A549 (cell line): ENCODE measurements around the gene TPO. TPM values are rescaled to one million over a fixed set of nuclear protein-coding genes. Genes with fewer than 3 reads are reported as not detected.

ENCODE experiments used
- ATAC-seq, 2 experiments: fragments of 200-7000 bp in 1 of 2; fragments of >200 bp in 1 of 2; cut with Nextera tagmentation in 1 of 2; cut with Tn5 transposase in 1 of 2; 3 replicates each; pipeline versions ENCODE4 v1.8.0 to v1.9.1; 2018 to 2020; ENCODE audit warnings: mild to moderate bottlenecking in 1 of 2, moderate library complexity in 1 of 2
- CTCF ChIA-PET: fragments of 300-600 bp; sonication (Branson Sonifier 250); formaldehyde crosslinking; extraction: SDS; loops from one replicate; lab custom pipeline; 2021; ENCODE audit warnings: antibody characterized with exemption, inconsistent platforms; lab: Yijun Ruan, JAX
- POLR2A ChIA-PET: fragments of 350-600 bp; formaldehyde crosslinking; extraction: SDS; loops from one replicate; lab custom pipeline; 2021; ENCODE audit warnings: antibody characterized with exemption, inconsistent platforms; lab: Yijun Ruan, JAX
- DNase-seq, 2 experiments: peaks; one replicate each; pipeline versions ENCODE4 v3.0.0 to v3.0.0-alpha.2; 2011 to 2016; ENCODE audit warnings: low read depth in 1 of 2, low spot score in 1 of 2
- FAIRE-seq: peaks from 2 replicates; lab custom pipeline; 2011; peaks lifted over from hg19 to GRCh38; lab: Jason Lieb, UNC
- H3K27ac ChIP-seq, 2 experiments: fragments of >200 bp; sonication (Bioruptor Twin); formaldehyde crosslinking; 3 replicates each; pipeline ENCODE4 v1.5.1; 2016 to 2017
- H3K4me1 ChIP-seq: fragments of >200 bp; sonication (Bioruptor Twin); formaldehyde crosslinking; 3 replicates; pipeline ENCODE4 v1.6.1; 2016
- H3K4me2 ChIP-seq: fragments of >200 bp; sonication (Bioruptor Twin); formaldehyde crosslinking; 3 replicates; pipeline ENCODE4 v1.6.1; 2016
- H3K4me3 ChIP-seq: fragments of >200 bp; sonication (Bioruptor Twin); formaldehyde crosslinking; 3 replicates; pipeline ENCODE4 v1.5.1; 2016
- H3K9me3 ChIP-seq: fragments of >200 bp; sonication (Bioruptor Twin); formaldehyde crosslinking; 3 replicates; pipeline ENCODE4 v1.6.1; 2016
- CBX2 ChIP-seq: fragments of 200-600 bp; sonication (generic); IDR thresholded peaks from 2 replicates; pipeline ENCODE4 v1.6.1; 2016; ENCODE audit warnings: low read depth, mild to moderate bottlenecking, borderline replicate concordance
- CBX8 ChIP-seq: fragments of 200-600 bp; sonication (generic); IDR thresholded peaks from 2 replicates; pipeline ENCODE4 v1.6.1; 2016
- FOXS1 ChIP-seq: fragments of 250-450 bp; sonication (Bioruptor Pico); IDR thresholded peaks from 2 replicates; pipeline ENCODE4 v1.5.0; 2020; ENCODE audit warnings: mild to moderate bottlenecking, moderate library complexity
- HOXB13 ChIP-seq: fragments of 250-450 bp; sonication (Bioruptor Pico); IDR thresholded peaks from 2 replicates; pipeline ENCODE4 v1.5.0; 2020; ENCODE audit warnings: low read depth, mild to moderate bottlenecking, moderate library complexity
- JUNB ChIP-seq: fragments of >200 bp; sonication (Bioruptor Twin); formaldehyde crosslinking; IDR thresholded peaks from 2 replicates; pipeline ENCODE4 v1.6.1; 2016
- MAFK ChIP-seq: fragments of 450-650 bp; IDR thresholded peaks from 2 replicates; pipeline ENCODE4 v1.6.1; 2014; ENCODE audit not compliant: partially characterized antibody
- NFE2L2 ChIP-seq: fragments of 150-350 bp; conservative IDR thresholded peaks from 2 replicates; pipeline ENCODE4 v1.6.1; 2014; ENCODE audit warnings: low read length
- NPAS2 ChIP-seq: fragments of 250-450 bp; sonication (Bioruptor Pico); IDR thresholded peaks from 2 replicates; pipeline ENCODE4 v1.8.0; 2022; ENCODE audit warnings: mild to moderate bottlenecking, moderate library complexity, borderline replicate concordance
- POLR2A ChIP-seq: IDR thresholded peaks from 2 replicates; pipeline ENCODE4 v1.6.1; 2012; ENCODE audit warnings: mild to moderate bottlenecking, low read length
- POLR2AphosphoS2 ChIP-seq: conservative IDR thresholded peaks from 2 replicates; pipeline ENCODE4 v1.6.1; 2012; ENCODE audit warnings: low read length, improper control_type of control experiment, inconsistent platforms
- RARB ChIP-seq: fragments of 250-450 bp; sonication (Bioruptor Pico); IDR thresholded peaks from 2 replicates; pipeline ENCODE4 v1.8.0; 2021; ENCODE audit warnings: mild to moderate bottlenecking, moderate library complexity
- SMC3 ChIP-seq: fragments of >200 bp; sonication (Bioruptor Twin); formaldehyde crosslinking; IDR thresholded peaks from 3 replicates; pipeline ENCODE4 v1.6.1; 2018; ENCODE audit warnings: inconsistent platforms
- TFCP2L1 ChIP-seq: fragments of 250-450 bp; sonication (Bioruptor Pico); IDR thresholded peaks from 2 replicates; pipeline ENCODE4 v1.5.0; 2021; ENCODE audit warnings: mild to moderate bottlenecking
- ZFP36 ChIP-seq: fragments of 450-650 bp; IDR thresholded peaks from 2 replicates; pipeline ENCODE4 v1.6.1; 2014; ENCODE audit warnings: borderline replicate concordance; ENCODE audit not compliant: partially characterized antibody
- WGBS: methylation state at CpG from one replicate; pipeline ENCODE4 v1.1.6; 2017; ENCODE audit errors: missing lambda C conversion rate; 5-methylcytosine and 5-hydroxymethylcytosine counted together
- polyA plus RNA-seq, 4 experiments: library from polyadenylated mRNA; depleted of rRNA in 3 of 4; stranded (reverse); fragments of >200 nt; fragmentation: RNase III in 1 of 4; extraction: RNeasy Plus Mini Kit Qiagen cat#74134 plus additional on column Dnase treatment in 1 of 4; gene quantifications; 2 replicates in 3 of 4; 3 replicates in 1 of 4; pipeline ENCODE4 v1.2.3, GENCODE V29; 2011 to 2017
- TF ChIP-seq, protein P1 (sequence below): fragments of 250-450 bp; sonication (Bioruptor Pico); IDR thresholded peaks from 2 replicates; pipeline ENCODE4 v1.5.0; 2021; ENCODE audit warnings: mild to moderate bottlenecking, moderate library complexity, borderline replicate concordance
- TF ChIP-seq, protein P2 (sequence below): fragments of >200 bp; sonication (Bioruptor Twin); formaldehyde crosslinking; IDR thresholded peaks from 3 replicates; pipeline ENCODE4 v1.6.1; 2016
- TF ChIP-seq, protein P3 (sequence below): IDR thresholded peaks from 2 replicates; pipeline ENCODE4 v1.6.1; 2012
- TF ChIP-seq, protein P4 (sequence below): IDR thresholded peaks from 2 replicates; pipeline ENCODE4 v1.6.1; 2012; ENCODE audit warnings: low read depth, borderline replicate concordance

TPO gene
- polyA plus RNA-seq, 2 of the 4 experiments (the other 2 are of a cell fraction) = 0.05 TPM; not detected in 1

DNA sequence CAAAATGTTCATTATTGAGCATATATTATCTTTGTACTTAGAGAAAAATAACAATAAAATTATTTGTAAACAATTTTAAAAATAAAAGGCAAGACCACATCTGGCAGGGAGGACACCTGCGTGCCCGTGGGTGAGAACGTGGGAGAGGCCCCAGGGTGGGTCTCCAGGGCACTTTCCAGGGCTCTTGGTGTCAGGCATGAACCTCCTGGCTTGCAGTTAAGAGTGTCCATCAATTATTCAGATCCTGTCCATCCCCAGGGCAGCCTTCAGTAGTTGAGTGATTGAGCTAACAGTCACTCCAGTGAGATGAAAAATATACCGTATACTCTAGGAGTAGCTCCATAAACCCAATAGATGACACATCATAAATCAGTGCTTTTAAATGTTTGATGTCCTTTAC is 49.7 kb downstream of the TPO start (continued):
- TF ChIP-seq, protein P1, sequence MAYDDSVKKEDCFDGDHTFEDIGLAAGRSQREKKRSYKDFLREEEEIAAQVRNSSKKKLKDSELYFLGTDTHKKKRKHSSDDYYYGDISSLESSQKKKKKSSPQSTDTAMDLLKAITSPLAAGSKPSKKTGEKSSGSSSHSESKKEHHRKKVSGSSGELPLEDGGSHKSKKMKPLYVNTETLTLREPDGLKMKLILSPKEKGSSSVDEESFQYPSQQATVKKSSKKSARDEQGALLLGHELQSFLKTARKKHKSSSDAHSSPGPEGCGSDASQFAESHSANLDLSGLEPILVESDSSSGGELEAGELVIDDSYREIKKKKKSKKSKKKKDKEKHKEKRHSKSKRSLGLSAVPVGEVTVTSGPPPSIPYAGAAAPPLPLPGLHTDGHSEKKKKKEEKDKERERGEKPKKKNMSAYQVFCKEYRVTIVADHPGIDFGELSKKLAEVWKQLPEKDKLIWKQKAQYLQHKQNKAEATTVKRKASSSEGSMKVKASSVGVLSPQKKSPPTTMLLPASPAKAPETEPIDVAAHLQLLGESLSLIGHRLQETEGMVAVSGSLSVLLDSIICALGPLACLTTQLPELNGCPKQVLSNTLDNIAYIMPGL (CRISPR knock-in tag) = no peak

DNA sequence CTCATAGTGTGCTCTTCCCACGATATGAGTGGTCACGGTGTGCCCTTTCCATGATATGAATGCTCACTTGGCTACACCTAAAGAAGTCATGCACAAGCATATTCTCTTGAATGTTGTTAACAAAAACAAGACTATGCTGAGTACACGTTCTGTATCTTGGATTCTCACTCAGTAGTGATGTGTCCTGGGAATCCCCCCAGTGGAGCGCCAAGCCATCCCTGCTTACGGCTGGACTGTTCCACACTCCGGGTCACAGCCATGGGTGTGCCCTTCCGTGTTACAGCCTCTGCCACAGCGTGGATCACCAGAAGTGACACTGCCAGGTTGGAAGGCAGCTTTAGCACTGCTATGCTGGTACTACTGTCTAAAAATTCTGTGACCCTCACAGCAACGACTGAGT is 59.1 kb downstream of the TPO start:
- Histone ChIP-seq H3K27ac (no peak overlapping the region), H3K4me1 (no peaks in the 10 kb centered on the region), H3K9me3 (no peaks in the 10 kb centered on the region), H3K4me3 (no peak overlapping the region), H3K4me2 (no peak overlapping the region)
- ATAC-seq = no peak
- FAIRE-seq = no peak
- ChIA-PET CTCF (no interaction called here), POLR2A (no interaction called here)
- DNase-seq = no peak
- TF ChIP-seq, protein P2, sequence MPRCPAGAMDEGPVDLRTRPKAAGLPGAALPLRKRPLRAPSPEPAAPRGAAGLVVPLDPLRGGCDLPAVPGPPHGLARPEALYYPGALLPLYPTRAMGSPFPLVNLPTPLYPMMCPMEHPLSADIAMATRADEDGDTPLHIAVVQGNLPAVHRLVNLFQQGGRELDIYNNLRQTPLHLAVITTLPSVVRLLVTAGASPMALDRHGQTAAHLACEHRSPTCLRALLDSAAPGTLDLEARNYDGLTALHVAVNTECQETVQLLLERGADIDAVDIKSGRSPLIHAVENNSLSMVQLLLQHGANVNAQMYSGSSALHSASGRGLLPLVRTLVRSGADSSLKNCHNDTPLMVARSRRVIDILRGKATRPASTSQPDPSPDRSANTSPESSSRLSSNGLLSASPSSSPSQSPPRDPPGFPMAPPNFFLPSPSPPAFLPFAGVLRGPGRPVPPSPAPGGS = no peak
- TF ChIP-seq NFE2L2 (no peak), TFCP2L1 (no peak), MAFK (no peak), SMC3 (no peak)
- 19% methylated on average over 9 of the region's 9 CpGs for WGBS

DNA sequence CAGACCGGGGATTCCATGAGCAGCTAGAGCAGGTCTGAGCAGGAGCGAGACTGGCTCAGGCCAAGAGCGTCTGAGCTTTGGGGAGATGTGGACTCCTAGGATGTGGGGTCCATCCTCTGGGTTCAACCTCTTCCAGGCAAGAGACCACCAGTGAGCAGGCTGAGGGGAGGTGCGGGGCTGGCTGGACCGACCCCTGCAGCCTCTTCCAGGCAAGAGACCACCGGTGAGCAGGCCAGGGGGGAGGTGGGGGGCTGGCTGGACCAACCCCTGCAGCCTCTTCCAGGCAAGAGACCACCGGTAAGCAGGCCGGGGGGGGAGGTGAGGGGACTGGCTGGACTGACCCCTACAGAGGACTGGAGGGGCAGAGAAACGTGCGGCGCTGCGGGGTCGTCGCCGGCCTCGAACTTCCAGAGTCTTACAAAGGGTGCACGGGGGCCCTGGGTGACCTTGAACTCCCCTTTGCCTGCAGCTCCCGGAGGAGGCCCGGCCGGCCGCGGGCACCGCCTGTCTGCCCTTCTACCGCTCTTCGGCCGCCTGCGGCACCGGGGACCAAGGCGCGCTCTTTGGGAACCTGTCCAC is 63.4 kb downstream of the TPO start:
- H3K4me2 ChIP-seq = no peak overlapping the region
- no peak for ATAC-seq
- CTCF ChIA-PET = no interaction called here
- TF ChIP-seq, protein P3, sequence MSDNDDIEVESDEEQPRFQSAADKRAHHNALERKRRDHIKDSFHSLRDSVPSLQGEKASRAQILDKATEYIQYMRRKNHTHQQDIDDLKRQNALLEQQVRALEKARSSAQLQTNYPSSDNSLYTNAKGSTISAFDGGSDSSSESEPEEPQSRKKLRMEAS = no peak
- no peak for TF ChIP-seq POLR2AphosphoS2
- TF ChIP-seq NPAS2 (CRISPR knock-in tag) = no peak
- no peak for TF ChIP-seq FOXS1 (CRISPR knock-in tag)
- no peak for TF ChIP-seq CBX2
- TF ChIP-seq, all 56 proteins: peak for 0
- H3K4me3 ChIP-seq = no peak overlapping the region
- DNase-seq (no peak), FAIRE-seq (no peak)
- no peaks in the 10 kb centered on the region for H3K9me3 ChIP-seq
- 63% methylated on average over 26 of the region's 30 CpGs for WGBS
- no peak overlapping the region for H3K27ac ChIP-seq
- no peaks in the 10 kb centered on the region for H3K4me1 ChIP-seq
- POLR2A ChIA-PET = no interaction called here

DNA sequence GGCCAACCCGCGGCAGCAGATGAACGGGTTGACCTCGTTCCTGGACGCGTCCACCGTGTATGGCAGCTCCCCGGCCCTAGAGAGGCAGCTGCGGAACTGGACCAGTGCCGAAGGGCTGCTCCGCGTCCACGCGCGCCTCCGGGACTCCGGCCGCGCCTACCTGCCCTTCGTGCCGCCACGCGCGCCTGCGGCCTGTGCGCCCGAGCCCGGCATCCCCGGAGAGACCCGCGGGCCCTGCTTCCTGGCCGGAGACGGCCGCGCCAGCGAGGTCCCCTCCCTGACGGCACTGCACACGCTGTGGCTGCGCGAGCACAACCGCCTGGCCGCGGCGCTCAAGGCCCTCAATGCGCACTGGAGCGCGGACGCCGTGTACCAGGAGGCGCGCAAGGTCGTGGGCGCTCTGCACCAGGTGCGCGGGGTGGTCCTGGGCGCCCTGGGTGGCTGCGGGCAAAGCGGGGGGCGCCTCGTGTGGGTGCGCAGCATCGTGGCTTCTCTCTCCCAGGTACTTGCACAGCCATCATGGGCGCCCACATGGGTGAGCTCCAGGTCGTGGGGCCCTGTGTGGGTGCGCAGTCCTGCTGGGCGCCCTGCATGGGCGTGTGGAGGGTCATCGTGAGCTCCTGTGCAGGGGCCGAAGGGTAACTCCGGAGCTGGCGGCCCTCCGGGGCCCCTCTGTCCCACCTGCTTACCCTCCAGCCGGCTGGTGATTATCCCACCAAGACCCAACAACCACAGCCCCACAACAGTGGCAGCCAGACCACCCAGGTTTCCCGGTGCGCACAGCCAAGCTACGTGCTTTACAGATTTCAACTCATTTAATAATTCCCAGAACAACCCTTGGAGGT is 64.2 kb downstream of the TPO start:
- CTCF ChIA-PET = no interaction called here
- ATAC-seq (no peak), DNase-seq (no peak), FAIRE-seq (no peak)
- POLR2A ChIA-PET = no interaction called here
- no peak overlapping the region for H3K4me2 ChIP-seq
- no peak overlapping the region for H3K27ac ChIP-seq
- TF ChIP-seq JUNB (no peak), FOXS1 (CRISPR knock-in tag) (no peak), POLR2A (no peak), CBX8 (no peak), HOXB13 (CRISPR knock-in tag) (no peak), RARB (CRISPR knock-in tag) (no peak), ZFP36 (no peak)
- TF ChIP-seq, protein P4, sequence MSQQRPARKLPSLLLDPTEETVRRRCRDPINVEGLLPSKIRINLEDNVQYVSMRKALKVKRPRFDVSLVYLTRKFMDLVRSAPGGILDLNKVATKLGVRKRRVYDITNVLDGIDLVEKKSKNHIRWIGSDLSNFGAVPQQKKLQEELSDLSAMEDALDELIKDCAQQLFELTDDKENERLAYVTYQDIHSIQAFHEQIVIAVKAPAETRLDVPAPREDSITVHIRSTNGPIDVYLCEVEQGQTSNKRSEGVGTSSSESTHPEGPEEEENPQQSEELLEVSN = no peak
- H3K9me3 ChIP-seq = no peaks in the 10 kb centered on the region
- H3K4me3 ChIP-seq = no peak overlapping the region
- 79% methylated on average over 60 of the region's 76 CpGs for WGBS
- no peaks in the 10 kb centered on the region for H3K4me1 ChIP-seq
